SK-N-SH (cell line): ENCODE results near the gene IVNS1ABP.

Experiments
- CHD2 ChIP-seq: fragments of 150-350 bp; IDR thresholded peaks from 2 replicates; pipeline ENCODE4 v1.6.1; 2018; ENCODE audit warnings: low read length; ENCODE audit not compliant: partially characterized antibody
- CTCF ChIP-seq: fragments of 200-600 bp; sonication (generic); IDR thresholded peaks from 2 replicates; pipeline ENCODE4 v1.6.1; 2017; ENCODE audit warnings: antibody characterized with exemption, mild to moderate bottlenecking, moderate library complexity
- EP300 ChIP-seq, 2 experiments: IDR thresholded peaks; 2 replicates each; pipeline versions ENCODE4 v1.4.0 to v1.6.1; 2012; ENCODE audit warnings: borderline replicate concordance in 1 of 2, low read depth in 1 of 2, low read length in 1 of 2
- EZH2phosphoT487 ChIP-seq: fragments of 200-600 bp; sonication (generic); IDR thresholded peaks from 2 replicates; pipeline ENCODE4 v1.6.1; 2017; ENCODE audit warnings: low read depth, mixed run types, mild to moderate bottlenecking, antibody characterized with exemption, moderate library complexity, borderline replicate concordance
- FOXM1 ChIP-seq: IDR thresholded peaks from 2 replicates; pipeline ENCODE4 v1.4.0; 2012; ENCODE audit warnings: low read depth, mild to moderate bottlenecking
- MAX ChIP-seq: IDR thresholded peaks from 2 replicates; pipeline ENCODE4 v1.4.0; 2012; ENCODE audit warnings: low read depth
- NRF1 ChIP-seq: IDR thresholded peaks from 2 replicates; pipeline ENCODE4 v1.6.1; 2012; ENCODE audit warnings: low read depth, mild to moderate bottlenecking, low read length
- REST ChIP-seq: IDR thresholded peaks from 2 replicates; pipeline ENCODE4 v1.6.1; 2012; ENCODE audit warnings: mild to moderate bottlenecking, low read depth, low read length, moderate library complexity
- SMC3 ChIP-seq: IDR thresholded peaks from 2 replicates; pipeline ENCODE4 v1.6.1; 2012; ENCODE audit warnings: low read depth, low read length, improper control_type of control experiment

GRCh38 chr1:185291652-185292051 lies 25.4 kb downstream of the IVNS1ABP start:
- TF ChIP-seq SMC3: no peak
- TF ChIP-seq EP300 (IDR thresholded peaks at IDR 0.05; ENCODE audit: borderline replicate concordance in 1 of 2, low read depth in 1 of 2, low read length in 1 of 2): no peak
- no peak for TF ChIP-seq REST
- TF ChIP-seq CTCF: no peak
- no peak for TF ChIP-seq NRF1
- TF ChIP-seq EZH2phosphoT487: no peak
- TF ChIP-seq MAX: no peak
- no peak for TF ChIP-seq CHD2
- no peak for TF ChIP-seq FOXM1
